GM12878 (cell line): Measurements from ENCODE around the gene ZNF474.

Source experiments
- ASH2L ChIP-seq: fragments of 300-600, 200-600 bp; sonication (generic); IDR thresholded peaks from 2 replicates; pipeline ENCODE4 v1.6.1; 2017; ENCODE audit warnings: low read depth, mild to moderate bottlenecking, borderline replicate concordance
- CHD4 ChIP-seq: fragments of 200-600 bp; sonication (generic); IDR thresholded peaks from 2 replicates; pipeline ENCODE4 v1.6.1; 2016; ENCODE audit warnings: mild to moderate bottlenecking
- EZH2 ChIP-seq: IDR thresholded peaks from 2 replicates; pipeline ENCODE4 v1.6.1; 2012; ENCODE audit warnings: low read depth, mild to moderate bottlenecking, control low read depth, inconsistent platforms, low read length, borderline replicate concordance; ENCODE audit not compliant: control insufficient read depth
- HDAC6 ChIP-seq: fragments of 200-600 bp; sonication (generic); IDR thresholded peaks from one replicate; pipeline ENCODE4 v1.8.0; 2017; ENCODE audit warnings: antibody characterized with exemption; ENCODE audit not compliant: unreplicated experiment
- POLR2A ChIP-seq: IDR thresholded peaks from 2 replicates; pipeline ENCODE4 v1.6.1; 2011; ENCODE audit warnings: low read depth, mild to moderate bottlenecking, low read length
- RAD51 ChIP-seq: fragments of 450-650 bp; IDR thresholded peaks from 2 replicates; pipeline ENCODE4 v1.6.1; 2016; ENCODE audit warnings: moderate library complexity, mild to moderate bottlenecking, inconsistent platforms
- RCOR1 ChIP-seq: conservative IDR thresholded peaks from 2 replicates; pipeline ENCODE4 v1.6.1; 2012; ENCODE audit warnings: low read depth, low read length, improper control_type of control experiment
- SIN3A ChIP-seq: IDR thresholded peaks from 2 replicates; pipeline ENCODE4 v1.6.1; 2012; ENCODE audit warnings: low read depth, low read length, improper control_type of control experiment
- SPI1 ChIP-seq: IDR thresholded peaks from 2 replicates; pipeline ENCODE4 v1.6.1; 2011; ENCODE audit warnings: low read depth, mild to moderate bottlenecking, low read length, moderate library complexity, borderline replicate concordance; ENCODE audit not compliant: insufficient read depth
- SUZ12 ChIP-seq: fragments of 200-600 bp; sonication (generic); IDR thresholded peaks from one replicate; pipeline ENCODE4 v1.6.1; 2018; ENCODE audit warnings: antibody characterized with exemption, mild to moderate bottlenecking; ENCODE audit not compliant: unreplicated experiment
- ZSCAN29 ChIP-seq: fragments of 450-650 bp; IDR thresholded peaks from 2 replicates; pipeline ENCODE4 v1.6.1; 2017; ENCODE audit warnings: mild to moderate bottlenecking, moderate library complexity
- TF ChIP-seq, protein P1 (sequence below): fragments of 450-650 bp; IDR thresholded peaks from 2 replicates; pipeline ENCODE4 v1.6.1; 2017; ENCODE audit warnings: mild to moderate bottlenecking
- TF ChIP-seq, protein P2 (sequence below): fragments of 450-650 bp; formaldehyde crosslinking; IDR thresholded peaks from 2 replicates; pipeline ENCODE4 v1.5.0; 2022; ENCODE audit warnings: mild to moderate bottlenecking, missing genetic modification characterization
- TF ChIP-seq, protein P3 (sequence below), 3 experiments: IDR thresholded peaks in 2 of 3; conservative IDR thresholded peaks in 1 of 3; 2 replicates each; pipeline ENCODE4 v1.5.1; 2011; ENCODE audit warnings: low read depth in 3 of 3, low read length in 3 of 3, mild to moderate bottlenecking in 3 of 3, control low read depth in 2 of 3, moderate library complexity in 2 of 3, inconsistent platforms in 1 of 3, mixed read lengths in 1 of 3; ENCODE audit not compliant: control insufficient read depth in 2 of 3, insufficient read depth in 1 of 3; ENCODE audit errors: extremely low read depth in 1 of 3

DNA sequence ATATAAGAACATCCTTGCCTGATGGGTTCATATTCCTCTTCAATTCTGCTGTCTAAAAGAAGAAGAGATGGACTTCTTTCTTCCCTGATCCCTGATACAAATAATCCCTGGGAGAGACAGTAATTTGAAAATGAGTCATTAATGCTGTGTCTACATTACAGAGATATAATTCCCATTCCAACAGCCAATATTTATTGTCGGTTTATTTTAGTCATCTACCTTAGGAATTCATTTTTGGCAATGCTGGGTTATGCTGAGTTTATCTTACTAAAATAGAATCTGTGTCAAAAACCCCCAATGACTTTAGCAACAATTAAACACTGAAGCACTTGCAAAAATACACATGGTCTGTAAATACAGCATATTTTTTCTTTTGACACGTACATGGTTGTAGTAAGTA is 23.9 kb downstream of the ZNF474 start:
- no peak for TF ChIP-seq POLR2A
- TF ChIP-seq, protein P1, sequence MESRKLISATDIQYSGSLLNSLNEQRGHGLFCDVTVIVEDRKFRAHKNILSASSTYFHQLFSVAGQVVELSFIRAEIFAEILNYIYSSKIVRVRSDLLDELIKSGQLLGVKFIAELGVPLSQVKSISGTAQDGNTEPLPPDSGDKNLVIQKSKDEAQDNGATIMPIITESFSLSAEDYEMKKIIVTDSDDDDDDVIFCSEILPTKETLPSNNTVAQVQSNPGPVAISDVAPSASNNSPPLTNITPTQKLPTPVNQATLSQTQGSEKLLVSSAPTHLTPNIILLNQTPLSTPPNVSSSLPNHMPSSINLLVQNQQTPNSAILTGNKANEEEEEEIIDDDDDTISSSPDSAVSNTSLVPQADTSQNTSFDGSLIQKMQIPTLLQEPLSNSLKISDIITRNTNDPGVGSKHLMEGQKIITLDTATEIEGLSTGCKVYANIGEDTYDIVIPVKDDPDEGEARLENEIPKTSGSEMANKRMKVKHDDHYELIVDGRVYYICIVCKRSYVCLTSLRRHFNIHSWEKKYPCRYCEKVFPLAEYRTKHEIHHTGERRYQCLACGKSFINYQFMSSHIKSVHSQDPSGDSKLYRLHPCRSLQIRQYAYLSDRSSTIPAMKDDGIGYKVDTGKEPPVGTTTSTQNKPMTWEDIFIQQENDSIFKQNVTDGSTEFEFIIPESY = no peak
- no peak for TF ChIP-seq RAD51
- TF ChIP-seq SIN3A = no peak
- TF ChIP-seq, protein P2, sequence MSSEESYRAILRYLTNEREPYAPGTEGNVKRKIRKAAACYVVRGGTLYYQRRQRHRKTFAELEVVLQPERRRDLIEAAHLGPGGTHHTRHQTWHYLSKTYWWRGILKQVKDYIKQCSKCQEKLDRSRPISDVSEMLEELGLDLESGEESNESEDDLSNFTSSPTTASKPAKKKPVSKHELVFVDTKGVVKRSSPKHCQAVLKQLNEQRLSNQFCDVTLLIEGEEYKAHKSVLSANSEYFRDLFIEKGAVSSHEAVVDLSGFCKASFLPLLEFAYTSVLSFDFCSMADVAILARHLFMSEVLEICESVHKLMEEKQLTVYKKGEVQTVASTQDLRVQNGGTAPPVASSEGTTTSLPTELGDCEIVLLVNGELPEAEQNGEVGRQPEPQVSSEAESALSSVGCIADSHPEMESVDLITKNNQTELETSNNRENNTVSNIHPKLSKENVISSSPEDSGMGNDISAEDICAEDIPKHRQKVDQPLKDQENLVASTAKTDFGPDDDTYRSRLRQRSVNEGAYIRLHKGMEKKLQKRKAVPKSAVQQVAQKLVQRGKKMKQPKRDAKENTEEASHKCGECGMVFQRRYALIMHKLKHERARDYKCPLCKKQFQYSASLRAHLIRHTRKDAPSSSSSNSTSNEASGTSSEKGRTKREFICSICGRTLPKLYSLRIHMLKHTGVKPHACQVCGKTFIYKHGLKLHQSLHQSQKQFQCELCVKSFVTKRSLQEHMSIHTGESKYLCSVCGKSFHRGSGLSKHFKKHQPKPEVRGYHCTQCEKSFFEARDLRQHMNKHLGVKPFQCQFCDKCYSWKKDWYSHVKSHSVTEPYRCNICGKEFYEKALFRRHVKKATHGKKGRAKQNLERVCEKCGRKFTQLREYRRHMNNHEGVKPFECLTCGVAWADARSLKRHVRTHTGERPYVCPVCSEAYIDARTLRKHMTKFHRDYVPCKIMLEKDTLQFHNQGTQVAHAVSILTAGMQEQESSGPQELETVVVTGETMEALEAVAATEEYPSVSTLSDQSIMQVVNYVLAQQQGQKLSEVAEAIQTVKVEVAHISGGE (CRISPR knock-in tag) = no peak
- TF ChIP-seq SPI1 = no peak
- no peak for TF ChIP-seq CHD4
- TF ChIP-seq EZH2 = no peak
- no peak for TF ChIP-seq SUZ12
- TF ChIP-seq, protein P3, sequence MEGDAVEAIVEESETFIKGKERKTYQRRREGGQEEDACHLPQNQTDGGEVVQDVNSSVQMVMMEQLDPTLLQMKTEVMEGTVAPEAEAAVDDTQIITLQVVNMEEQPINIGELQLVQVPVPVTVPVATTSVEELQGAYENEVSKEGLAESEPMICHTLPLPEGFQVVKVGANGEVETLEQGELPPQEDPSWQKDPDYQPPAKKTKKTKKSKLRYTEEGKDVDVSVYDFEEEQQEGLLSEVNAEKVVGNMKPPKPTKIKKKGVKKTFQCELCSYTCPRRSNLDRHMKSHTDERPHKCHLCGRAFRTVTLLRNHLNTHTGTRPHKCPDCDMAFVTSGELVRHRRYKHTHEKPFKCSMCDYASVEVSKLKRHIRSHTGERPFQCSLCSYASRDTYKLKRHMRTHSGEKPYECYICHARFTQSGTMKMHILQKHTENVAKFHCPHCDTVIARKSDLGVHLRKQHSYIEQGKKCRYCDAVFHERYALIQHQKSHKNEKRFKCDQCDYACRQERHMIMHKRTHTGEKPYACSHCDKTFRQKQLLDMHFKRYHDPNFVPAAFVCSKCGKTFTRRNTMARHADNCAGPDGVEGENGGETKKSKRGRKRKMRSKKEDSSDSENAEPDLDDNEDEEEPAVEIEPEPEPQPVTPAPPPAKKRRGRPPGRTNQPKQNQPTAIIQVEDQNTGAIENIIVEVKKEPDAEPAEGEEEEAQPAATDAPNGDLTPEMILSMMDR (IDR thresholded peaks at IDR 0.05 in 2 of 3, conservative IDR thresholded peaks at IDR 0.05 in 1 of 3; ENCODE audit: control insufficient read depth in 2 of 3, extremely low read depth in 1 of 3, insufficient read depth in 1 of 3, low read depth in 3 of 3, low read length in 3 of 3) = no peak
- TF ChIP-seq ASH2L = no peak
- TF ChIP-seq RCOR1 = no peak
- TF ChIP-seq ZSCAN29 = no peak
- no peak for TF ChIP-seq HDAC6
